Parathyroid adenoma (tissue), 2 donors: ENCODE data around the gene RNF8.

Experiments
- H2AFZ ChIP-seq: fragments of 300-600 bp; sonication (generic); one replicate; pipeline ENCODE4 v1.7.0; 2017; ENCODE audit warnings: antibody characterized with exemption, mild to moderate bottlenecking
- H3K27ac ChIP-seq: fragments of 300-600 bp; sonication (generic); one replicate; pipeline ENCODE4 v1.7.0; 2017
- H3K27me3 ChIP-seq: fragments of 300-600 bp; sonication (generic); one replicate; pipeline ENCODE4 v1.7.0; 2017; ENCODE audit warnings: low read length; ENCODE audit not compliant: control insufficient read depth, insufficient read depth
- H3K36me3 ChIP-seq: fragments of 300-600 bp; sonication (generic); one replicate; pipeline ENCODE4 v1.7.0; 2017; ENCODE audit warnings: low read length; ENCODE audit not compliant: control insufficient read depth, insufficient read depth
- H3K4me1 ChIP-seq: fragments of 300-600 bp; sonication (generic); one replicate; pipeline ENCODE4 v1.7.0; 2017; ENCODE audit warnings: control low read depth
- H3K4me2 ChIP-seq: fragments of 300-600 bp; sonication (generic); one replicate; pipeline ENCODE4 v1.7.0; 2017; ENCODE audit warnings: low read length
- H3K4me3 ChIP-seq: fragments of 300-600 bp; sonication (generic); one replicate; pipeline ENCODE4 v1.7.0; 2017; ENCODE audit warnings: low read depth, low read length
- H3K79me2 ChIP-seq: fragments of 300-600 bp; sonication (generic); one replicate; pipeline ENCODE4 v1.7.0; 2017; ENCODE audit warnings: control low read depth
- H3K9ac ChIP-seq: fragments of 300-600 bp; sonication (generic); one replicate; pipeline ENCODE4 v1.7.0; 2017; ENCODE audit warnings: mild to moderate bottlenecking
- H3K9me3 ChIP-seq: fragments of 300-600 bp; sonication (generic); one replicate; pipeline ENCODE4 v1.7.0; 2017; ENCODE audit warnings: low read length; ENCODE audit not compliant: control insufficient read depth
- TF ChIP-seq, protein P1 (sequence below): fragments of 300-600 bp; sonication (generic); IDR thresholded peaks from one replicate; pipeline ENCODE4 v1.7.0; 2017; ENCODE audit warnings: antibody characterized with exemption, mild to moderate bottlenecking
- donor health status: primary hyperparathyroidism.

RNF8 gene

DNA sequence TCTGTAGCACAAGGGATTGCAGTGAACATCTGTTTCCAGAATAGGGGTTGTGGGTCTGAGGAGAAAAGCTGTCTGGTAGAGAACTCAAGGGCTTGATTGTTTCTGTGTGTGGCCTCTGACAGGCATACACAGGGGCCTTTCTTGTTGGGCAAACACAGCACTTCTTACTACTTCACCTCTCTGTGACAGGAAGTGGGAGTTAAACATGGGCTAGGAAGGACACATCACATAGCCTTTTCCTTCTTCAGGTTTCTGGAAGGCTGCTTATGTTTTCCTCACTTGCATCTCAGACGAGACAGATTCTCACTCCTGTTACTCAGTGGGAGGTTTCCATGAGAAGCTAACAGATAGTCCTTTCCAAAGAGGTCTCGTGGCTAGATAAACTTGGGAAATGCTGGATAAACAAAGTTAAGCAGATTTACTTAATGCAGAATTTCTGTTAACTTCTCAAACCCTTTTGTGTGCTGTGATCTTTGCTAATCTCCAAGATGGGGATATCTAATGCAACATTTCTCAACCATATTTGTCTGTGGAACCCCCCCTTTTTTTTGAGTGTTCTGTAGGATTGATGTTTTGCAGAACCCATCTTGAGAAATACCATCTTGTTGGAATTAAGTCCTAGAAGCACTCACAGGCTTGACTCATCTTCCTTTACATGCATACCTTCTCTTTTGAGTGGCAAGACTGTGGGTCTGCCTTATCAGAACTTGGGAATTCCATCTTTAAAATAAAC, 41.9 kb upstream of the RNF8 start:
- Histone ChIP-seq H3K27me3 (no peaks in the 10 kb centered on the region), H3K9me3 (no peaks in the 10 kb centered on the region), H3K79me2 (no peaks in the 10 kb centered on the region), H3K36me3 (no peaks in the 10 kb centered on the region), H2AFZ (no peak overlapping the region), H3K4me1 (peaks cover 6% of the 10 kb centered on the region), H3K4me3 (no peak overlapping the region), H3K4me2 (no peak overlapping the region), H3K9ac (no peak overlapping the region), H3K27ac (no peak overlapping the region)
- TF ChIP-seq, protein P1, sequence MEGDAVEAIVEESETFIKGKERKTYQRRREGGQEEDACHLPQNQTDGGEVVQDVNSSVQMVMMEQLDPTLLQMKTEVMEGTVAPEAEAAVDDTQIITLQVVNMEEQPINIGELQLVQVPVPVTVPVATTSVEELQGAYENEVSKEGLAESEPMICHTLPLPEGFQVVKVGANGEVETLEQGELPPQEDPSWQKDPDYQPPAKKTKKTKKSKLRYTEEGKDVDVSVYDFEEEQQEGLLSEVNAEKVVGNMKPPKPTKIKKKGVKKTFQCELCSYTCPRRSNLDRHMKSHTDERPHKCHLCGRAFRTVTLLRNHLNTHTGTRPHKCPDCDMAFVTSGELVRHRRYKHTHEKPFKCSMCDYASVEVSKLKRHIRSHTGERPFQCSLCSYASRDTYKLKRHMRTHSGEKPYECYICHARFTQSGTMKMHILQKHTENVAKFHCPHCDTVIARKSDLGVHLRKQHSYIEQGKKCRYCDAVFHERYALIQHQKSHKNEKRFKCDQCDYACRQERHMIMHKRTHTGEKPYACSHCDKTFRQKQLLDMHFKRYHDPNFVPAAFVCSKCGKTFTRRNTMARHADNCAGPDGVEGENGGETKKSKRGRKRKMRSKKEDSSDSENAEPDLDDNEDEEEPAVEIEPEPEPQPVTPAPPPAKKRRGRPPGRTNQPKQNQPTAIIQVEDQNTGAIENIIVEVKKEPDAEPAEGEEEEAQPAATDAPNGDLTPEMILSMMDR, result no peak

DNA sequence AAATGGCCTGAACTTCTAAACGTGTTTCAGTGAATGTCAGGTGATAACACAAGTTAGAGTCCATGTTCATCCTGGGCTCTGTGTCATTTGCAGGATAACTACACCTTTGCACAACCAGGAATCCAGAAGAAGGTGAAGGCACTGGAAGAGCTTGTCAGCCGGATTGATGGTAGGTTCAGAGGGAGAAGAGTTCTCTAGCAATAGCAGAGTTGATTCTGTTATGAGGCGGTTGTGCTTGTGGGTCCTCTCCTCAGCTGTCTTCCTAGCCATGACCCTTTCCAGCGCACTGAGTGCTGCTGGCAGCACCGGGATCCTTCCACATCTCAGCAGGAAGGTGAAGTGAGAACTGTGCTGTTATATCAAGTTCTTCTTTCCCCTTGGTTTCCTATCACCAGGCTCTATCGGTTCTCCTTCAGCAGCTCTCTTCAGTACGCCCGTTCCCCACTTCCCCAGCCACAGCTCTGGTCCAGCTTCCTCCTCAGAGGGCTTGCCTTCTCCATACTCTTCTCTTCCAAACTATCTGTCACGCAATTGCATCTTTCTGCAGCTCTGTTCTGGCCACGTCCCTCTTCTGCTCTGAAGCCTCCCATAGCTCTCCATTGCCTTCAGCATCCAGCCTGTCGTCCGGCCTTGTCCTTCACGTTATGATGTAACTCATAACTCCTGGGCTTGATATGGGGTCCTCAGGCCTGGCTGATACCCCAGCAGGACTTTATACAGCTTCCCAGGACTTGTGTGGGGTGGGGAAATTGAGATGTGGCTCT, 39.9 kb upstream of the RNF8 start:
- H3K27ac ChIP-seq, result no peak overlapping the region
- H3K4me2 ChIP-seq, result no peak overlapping the region
- H3K4me3 ChIP-seq, result no peak overlapping the region
- TF ChIP-seq, protein P1, result no peak
- no peaks in the 10 kb centered on the region for H3K36me3 ChIP-seq
- H3K79me2 ChIP-seq, result no peaks in the 10 kb centered on the region
- H3K9me3 ChIP-seq, result no peaks in the 10 kb centered on the region
- H3K4me1 ChIP-seq, result no peaks in the 10 kb centered on the region
- H2AFZ ChIP-seq, result no peak overlapping the region
- H3K27me3 ChIP-seq, result no peaks in the 10 kb centered on the region
- no peak overlapping the region for H3K9ac ChIP-seq

DNA sequence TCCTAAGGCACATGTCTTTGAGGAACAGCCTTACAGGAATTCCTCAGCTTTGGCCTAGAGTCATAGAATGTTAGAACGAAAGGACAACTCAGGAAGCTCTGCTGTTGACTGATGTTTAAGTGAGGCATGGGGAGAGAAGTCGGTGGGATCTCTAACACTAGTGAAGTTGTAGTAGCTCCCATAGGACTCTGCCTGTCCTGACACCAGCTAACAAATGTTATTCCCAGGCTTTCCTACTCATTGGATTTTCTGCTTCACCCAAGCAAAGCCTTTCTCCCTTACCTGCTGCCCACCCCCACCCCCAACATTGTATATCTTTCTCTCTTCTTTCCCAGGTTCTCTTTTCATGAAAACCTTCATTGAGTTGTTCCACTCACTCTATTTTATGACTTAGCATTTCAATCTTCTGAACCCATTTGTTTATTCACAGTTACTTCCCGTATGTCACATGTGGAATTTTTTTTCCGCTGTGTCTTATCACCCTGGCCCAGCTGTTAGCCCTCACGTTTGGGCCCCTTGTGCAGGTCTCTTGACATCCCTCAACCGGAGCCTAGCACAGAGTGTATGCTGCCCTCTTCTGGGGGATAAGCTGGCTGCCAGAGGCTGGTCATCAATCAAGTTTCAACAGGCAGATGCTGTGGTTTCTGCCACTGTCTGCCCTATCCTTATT, 39.2 kb upstream of the RNF8 start:
- H3K36me3 ChIP-seq, result no peaks in the 10 kb centered on the region
- no peaks in the 10 kb centered on the region for H3K79me2 ChIP-seq
- H3K27me3 ChIP-seq, result no peaks in the 10 kb centered on the region
- no peak overlapping the region for H3K4me2 ChIP-seq
- H3K4me1 ChIP-seq, result no peaks in the 10 kb centered on the region
- TF ChIP-seq, protein P1, result no peak
- H3K9me3 ChIP-seq, result no peaks in the 10 kb centered on the region
- no peak overlapping the region for H3K4me3 ChIP-seq
- H3K9ac ChIP-seq, result no peak overlapping the region
- H2AFZ ChIP-seq, result no peak overlapping the region
- H3K27ac ChIP-seq, result no peak overlapping the region

DNA sequence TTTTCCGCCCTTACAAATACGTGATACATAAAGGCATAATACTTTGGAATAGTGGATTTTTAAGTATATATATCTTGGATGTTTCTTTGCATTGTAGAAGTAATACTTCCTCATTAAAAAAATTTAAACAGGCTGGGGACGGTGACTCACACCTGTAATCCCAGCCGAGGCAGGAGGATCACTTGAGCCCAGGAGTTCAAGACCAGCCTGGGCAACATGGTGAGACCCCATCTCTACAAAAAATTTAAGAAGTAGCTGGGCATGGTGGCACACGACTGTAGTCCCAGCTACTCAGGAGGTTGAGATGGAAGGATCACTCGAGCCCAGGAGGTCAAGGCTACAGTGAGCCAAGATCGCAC, 38.6 kb upstream of the RNF8 start:
- Histone ChIP-seq H3K9ac (no peak overlapping the region), H3K79me2 (no peaks in the 10 kb centered on the region), H3K4me2 (no peak overlapping the region), H3K27ac (no peak overlapping the region), H3K27me3 (no peaks in the 10 kb centered on the region), H3K4me1 (no peaks in the 10 kb centered on the region), H3K9me3 (no peaks in the 10 kb centered on the region), H2AFZ (no peak overlapping the region), H3K4me3 (no peak overlapping the region), H3K36me3 (no peaks in the 10 kb centered on the region)
- TF ChIP-seq, protein P1, result no peak
